Myocyte (in vitro differentiated cells): ENCODE results near the gene IGFBP6. TPM values are rescaled to one million over a fixed set of nuclear protein-coding genes. Genes with fewer than 3 reads are reported as not detected.

Experiments used
- DNase-seq: peaks from one replicate; pipeline ENCODE4 v3.0.0-alpha.2; 2012; ENCODE audit warnings: low read depth
- total RNA-seq: library from RNA; depleted of rRNA; stranded (reverse); fragments of >200 nt; gene quantifications from 2 replicates; pipeline ENCODE4 v1.2.3, GENCODE V29; 2014

The IGFBP6 gene
- total RNA-seq, 1 donor from 2014 or later: 49.8 TPM

DNA sequence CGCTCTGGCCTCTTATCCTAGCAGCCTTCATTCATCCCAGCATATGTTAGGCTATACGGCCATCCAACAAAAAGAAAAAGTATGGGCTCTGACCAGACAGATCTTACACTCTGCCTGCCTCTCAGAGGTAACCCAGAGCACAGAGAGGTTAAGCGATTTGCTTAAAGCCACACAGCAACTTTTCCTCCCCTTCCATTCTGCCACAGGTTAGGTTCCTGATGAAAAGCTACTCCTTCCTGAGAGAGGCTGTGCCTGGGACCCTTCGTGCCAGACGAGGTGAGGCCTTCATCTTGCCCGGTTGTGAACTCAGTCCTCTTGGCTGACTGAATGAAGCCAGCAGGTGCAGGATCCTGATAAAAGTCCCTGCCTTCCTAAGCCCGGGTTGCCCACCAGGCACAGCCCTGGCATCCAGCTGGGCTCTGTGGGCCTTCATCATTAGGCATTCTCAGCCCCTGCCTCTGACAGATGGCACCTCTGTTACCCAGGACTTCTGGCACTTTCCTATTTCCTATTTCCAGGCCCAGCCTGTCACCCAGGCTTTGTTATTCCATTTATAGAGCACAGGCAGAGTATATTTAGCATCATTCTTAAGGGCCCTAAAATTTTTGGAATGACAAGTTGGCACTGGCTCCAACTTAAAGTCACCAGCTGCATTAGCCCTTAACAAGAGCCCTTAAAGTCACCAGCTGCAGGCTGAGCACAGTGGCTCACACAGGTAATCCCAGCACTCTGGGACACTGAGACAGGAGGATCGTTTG, 18.6 kb downstream of the IGFBP6 start:
- peak; percentile 95 for DNase-seq

- DNase-seq: no peak
Observed at GRCh38 chr12:53118751-53119300, 21.4 kb downstream of the IGFBP6 start.

GRCh38 chr12:53120685-53121525, 23.4 kb downstream of the IGFBP6 start:
- DNase-seq: no peak

DNA sequence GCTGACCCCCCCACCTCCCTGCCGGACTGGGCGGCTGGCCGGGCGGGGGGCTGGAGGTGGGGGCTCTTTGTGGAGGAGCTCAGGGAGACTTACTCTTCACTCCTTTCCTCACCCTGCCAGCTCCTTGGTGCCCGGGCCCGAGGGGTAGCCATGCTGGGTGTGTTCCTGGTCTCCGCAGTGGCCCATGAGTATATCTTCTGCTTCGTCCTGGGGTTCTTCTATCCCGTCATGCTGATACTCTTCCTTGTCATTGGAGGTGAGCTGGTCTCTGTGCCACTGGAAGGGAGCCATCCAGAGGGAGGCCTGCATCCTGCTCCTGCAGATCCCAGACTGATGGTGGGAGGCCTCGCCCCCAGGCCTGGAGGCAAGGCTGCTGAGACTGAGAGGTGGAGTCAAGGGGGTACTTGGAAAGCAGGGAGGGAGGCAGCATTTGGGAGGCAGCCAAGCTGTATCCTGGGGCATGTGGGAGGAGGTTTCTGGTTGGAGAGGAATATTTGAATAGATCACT, 25.5 kb downstream of the IGFBP6 start:
- no peak for DNase-seq

- DNase-seq: no peak
Observed at GRCh38 chr12:53123578-53124351, 26.3 kb downstream of the IGFBP6 start.

DNA sequence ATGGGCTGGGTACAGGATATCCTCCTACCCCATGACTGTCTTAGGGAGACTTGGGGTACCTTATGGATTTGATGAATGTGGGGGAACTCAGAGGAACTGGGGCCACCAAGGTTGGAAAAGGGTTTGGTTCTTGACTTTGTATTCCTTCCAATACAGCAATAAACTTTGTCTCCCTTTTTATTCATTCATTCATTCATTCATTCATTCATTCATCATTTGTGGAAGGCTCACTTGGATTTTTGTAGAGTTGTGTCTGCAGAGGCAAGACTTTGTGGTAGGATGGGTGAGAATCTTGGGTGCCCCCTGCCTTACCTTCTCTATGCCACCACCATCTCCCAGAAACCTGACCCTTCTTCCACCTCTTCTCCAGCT, 26.9 kb downstream of the IGFBP6 start:
- DNase-seq: no peak

- DNase-seq: no peak
Observed at GRCh38 chr12:53127169-53127568, 29.7 kb downstream of the IGFBP6 start.

DNA sequence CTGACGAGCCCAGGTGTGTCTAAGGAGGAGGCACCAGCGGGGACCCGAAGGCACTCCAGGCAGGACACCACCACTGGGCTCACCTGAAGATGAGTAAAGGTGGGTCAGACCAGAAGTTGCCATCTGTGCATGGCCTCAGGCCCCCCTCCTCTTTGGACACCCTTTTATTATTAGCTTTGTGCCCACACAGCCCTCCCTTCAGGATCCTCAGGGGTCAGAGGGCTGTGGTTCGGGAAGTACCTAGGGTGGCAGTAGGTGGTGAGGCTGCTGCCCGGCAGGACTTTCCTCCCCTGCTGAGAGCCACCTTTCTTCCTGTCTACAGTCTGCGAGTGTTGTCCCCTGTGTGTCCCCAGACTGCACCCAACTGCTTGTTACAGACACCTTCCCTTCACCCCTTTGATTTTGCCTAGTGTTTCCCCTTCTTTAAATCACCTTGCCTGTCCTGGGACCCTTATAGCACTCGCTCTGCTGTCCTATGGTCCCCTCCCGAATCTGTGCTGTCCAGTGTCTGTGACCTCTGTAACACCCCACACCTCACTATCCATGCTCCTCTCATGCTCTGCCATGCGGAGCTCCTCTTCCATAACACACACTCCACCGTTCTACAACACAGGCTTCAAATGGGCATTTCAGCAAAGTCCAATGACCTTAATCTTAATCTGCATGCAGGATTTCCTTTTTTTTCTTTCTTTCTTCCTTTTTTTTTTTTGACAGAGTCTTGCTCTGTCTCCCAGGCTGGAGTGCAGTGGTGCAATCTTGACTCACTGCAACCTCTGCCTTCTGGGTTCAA, 31.5 kb downstream of the IGFBP6 start:
- DNase-seq: no peak

DNA sequence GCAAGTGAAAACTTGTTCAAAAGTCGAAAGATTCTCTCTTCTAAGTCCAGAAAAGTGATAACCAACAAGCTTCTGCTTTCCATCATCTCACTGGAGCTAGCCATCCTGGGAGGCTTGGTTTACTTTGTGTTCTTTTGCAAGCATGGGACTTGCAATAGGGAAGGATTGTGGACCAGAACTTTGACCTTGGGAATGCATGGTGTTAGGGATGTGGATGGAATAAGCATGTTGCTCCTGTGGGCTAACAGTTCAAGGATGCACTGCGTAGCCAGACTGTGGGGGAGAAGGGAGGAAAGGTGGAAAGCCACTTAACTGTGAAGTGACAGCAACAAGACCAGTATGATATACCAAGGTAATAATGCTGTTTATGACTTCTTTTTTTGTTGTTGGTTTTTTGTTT, 34.4 kb downstream of the IGFBP6 start:
- DNase-seq: no peak

- no peak for DNase-seq
Observed at GRCh38 chr12:53133722-53134121, 36.3 kb downstream of the IGFBP6 start.

GRCh38 chr12:53143355-53143754, 45.9 kb downstream of the IGFBP6 start:
- DNase-seq: no peak

DNA sequence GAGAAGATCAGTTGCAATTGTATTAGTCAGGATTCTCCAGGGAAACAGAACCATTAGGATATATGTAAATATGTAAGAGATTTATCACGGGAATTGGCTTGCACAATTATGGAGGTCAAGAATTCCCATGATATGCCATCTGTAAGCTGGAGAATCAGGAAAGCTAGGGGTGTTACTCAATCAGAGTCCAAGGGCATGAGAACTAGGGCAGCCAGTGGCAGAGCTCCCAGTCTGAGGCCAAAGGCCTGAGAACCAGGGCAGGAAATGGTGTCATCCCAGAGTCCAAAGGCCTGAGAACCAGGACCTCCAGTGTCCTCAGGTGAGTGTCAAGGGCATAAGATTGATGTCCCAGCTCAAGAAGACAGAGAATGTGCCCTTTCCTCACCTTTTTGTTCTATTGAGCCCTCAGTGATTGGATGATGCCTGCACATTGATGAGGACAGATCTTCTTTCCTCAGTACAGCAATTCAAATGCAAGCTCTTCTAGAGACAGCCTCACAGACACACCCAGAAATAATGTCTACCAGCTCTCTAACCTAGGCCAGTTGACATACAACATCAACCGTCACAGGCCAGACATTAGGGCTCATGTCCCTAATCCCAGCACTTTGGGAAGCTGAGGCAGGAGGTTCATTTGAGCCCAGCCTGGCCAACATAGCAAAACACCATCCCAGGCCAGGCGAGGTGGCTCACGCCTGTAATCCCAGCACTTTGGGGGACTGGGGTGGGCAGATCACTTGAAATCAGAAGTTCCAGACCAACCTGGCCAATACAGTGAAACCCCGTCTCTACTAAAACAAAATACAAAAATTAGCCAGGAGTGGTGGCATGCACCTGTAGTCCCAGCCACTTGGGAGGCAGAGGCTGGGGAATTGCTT, 48.2 kb downstream of the IGFBP6 start:
- DNase-seq: peak; percentile 20

- no peak for DNase-seq
Observed at GRCh38 chr12:53147181-53147580, 49.7 kb downstream of the IGFBP6 start.

DNA sequence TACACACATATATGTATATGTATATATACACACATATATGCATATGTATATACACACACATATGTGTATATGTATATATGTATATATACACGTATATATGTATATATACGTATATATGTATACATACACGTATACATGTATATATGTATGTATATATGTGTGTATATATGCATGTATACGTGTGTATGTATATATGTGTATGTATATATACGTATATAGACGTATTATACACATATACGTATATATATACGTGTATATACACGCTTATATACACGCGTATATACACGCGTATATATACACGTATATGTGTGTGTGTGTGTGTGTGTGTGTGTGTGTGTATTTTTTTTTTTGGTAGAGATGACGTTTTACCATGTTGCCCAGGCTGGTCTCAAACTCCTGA, 50.2 kb downstream of the IGFBP6 start:
- no peak for DNase-seq

- DNase-seq: no peak
Observed at GRCh38 chr12:53151039-53151438, 53.6 kb downstream of the IGFBP6 start.
